GM12872 (cell line): ENCODE measurements around the gene ABLIM2.

ENCODE experiments used
- CTCF ChIP-seq: IDR thresholded peaks from 3 replicates; pipeline ENCODE4 v1.5.1; 2011; ENCODE audit warnings: low read depth, mild to moderate bottlenecking, low read length, moderate library complexity; ENCODE audit not compliant: insufficient read depth

The ABLIM2 gene

GRCh38 chr4:7962609-7963508 is 195.8 kb downstream of the ABLIM2 start:
- TF ChIP-seq CTCF: no peak

GRCh38 chr4:7960790-7961655 is 197.6 kb downstream of the ABLIM2 start:
- no peak for TF ChIP-seq CTCF

GRCh38 chr4:7960017-7960789 is 198.4 kb downstream of the ABLIM2 start:
- no peak for TF ChIP-seq CTCF

- no peak for TF ChIP-seq CTCF
Observed at GRCh38 chr4:7959078-7959477, 199.5 kb downstream of the ABLIM2 start.

GRCh38 chr4:7956934-7957656 is 201.5 kb downstream of the ABLIM2 start:
- TF ChIP-seq CTCF: no peak

GRCh38 chr4:7956270-7956808 is 202.3 kb downstream of the ABLIM2 start:
- no peak for TF ChIP-seq CTCF
